HEK293T (cell line): ENCODE results near the gene MYH7.

Experiments
- CTCF ChIA-PET: fragments of 350-600 bp; formaldehyde crosslinking; extraction: SDS; loops from one replicate; lab custom pipeline; 2021; ENCODE audit warnings: antibody characterized with exemption, inconsistent platforms; lab: Yijun Ruan, JAX
- POLR2A ChIA-PET: fragments of 350-600 bp; formaldehyde crosslinking; extraction: SDS; loops from one replicate; lab custom pipeline; 2020; ENCODE audit warnings: antibody characterized with exemption, inconsistent platforms; lab: Yijun Ruan, JAX
- DNase-seq: peaks from one replicate; pipeline ENCODE4 v3.0.0; 2012; ENCODE audit warnings: mixed read lengths; ENCODE audit errors: extremely low spot score
- ARNT ChIP-seq: fragments of 450-650 bp; IDR thresholded peaks from 2 replicates; pipeline ENCODE4 v1.6.1; 2017; ENCODE audit warnings: mild to moderate bottlenecking
- BHLHE40 ChIP-seq: fragments of 450-650 bp; IDR thresholded peaks from 2 replicates; pipeline ENCODE4 v1.6.1; 2016; ENCODE audit warnings: mild to moderate bottlenecking, moderate library complexity, borderline replicate concordance
- CTBP1 ChIP-seq: fragments of 450-650 bp; IDR thresholded peaks from 2 replicates; pipeline ENCODE4 v1.6.1; 2016; ENCODE audit warnings: borderline replicate concordance
- ELF4 ChIP-seq: fragments of 450-650 bp; IDR thresholded peaks from 2 replicates; pipeline ENCODE4 v1.6.1; 2017; ENCODE audit warnings: antibody characterized with exemption
- FOXA1 ChIP-seq: fragments of 450-650 bp; IDR thresholded peaks from 2 replicates; pipeline ENCODE4 v1.6.1; 2016; ENCODE audit warnings: mild to moderate bottlenecking
- FOXK2 ChIP-seq: fragments of 450-650 bp; IDR thresholded peaks from 2 replicates; pipeline ENCODE4 v1.6.1; 2016; ENCODE audit warnings: mild to moderate bottlenecking
- FOXM1 ChIP-seq: fragments of 450-650 bp; IDR thresholded peaks from 2 replicates; pipeline ENCODE4 v1.6.1; 2017; ENCODE audit warnings: mild to moderate bottlenecking, borderline replicate concordance
- HDGF ChIP-seq: fragments of 450-650 bp; IDR thresholded peaks from 2 replicates; pipeline ENCODE4 v1.6.1; 2017; ENCODE audit warnings: antibody characterized with exemption, borderline replicate concordance
- L3MBTL2 ChIP-seq: fragments of 450-650 bp; conservative IDR thresholded peaks from 2 replicates; pipeline ENCODE4 v1.6.1; 2016; ENCODE audit warnings: mild to moderate bottlenecking
- LEF1 ChIP-seq: fragments of 450-650 bp; IDR thresholded peaks from 2 replicates; pipeline ENCODE4 v1.6.1; 2017; ENCODE audit warnings: mild to moderate bottlenecking, borderline replicate concordance
- NFRKB ChIP-seq: fragments of 450-650 bp; IDR thresholded peaks from 2 replicates; pipeline ENCODE4 v1.6.1; 2016; ENCODE audit warnings: mild to moderate bottlenecking, moderate library complexity
- PKNOX1 ChIP-seq: fragments of 450-650 bp; IDR thresholded peaks from 2 replicates; pipeline ENCODE4 v1.6.1; 2016
- SP1 ChIP-seq: fragments of 450-650 bp; IDR thresholded peaks from 2 replicates; pipeline ENCODE4 v1.6.1; 2017
- SUZ12 ChIP-seq: fragments of 450-650 bp; IDR thresholded peaks from 2 replicates; pipeline ENCODE4 v1.6.1; 2016; ENCODE audit warnings: mild to moderate bottlenecking
- TARDBP ChIP-seq: fragments of 450-650 bp; IDR thresholded peaks from 2 replicates; pipeline ENCODE4 v1.6.1; 2016
- ZNF384 ChIP-seq: fragments of 450-650 bp; IDR thresholded peaks from 2 replicates; pipeline ENCODE4 v1.6.1; 2016

MYH7 gene

DNA sequence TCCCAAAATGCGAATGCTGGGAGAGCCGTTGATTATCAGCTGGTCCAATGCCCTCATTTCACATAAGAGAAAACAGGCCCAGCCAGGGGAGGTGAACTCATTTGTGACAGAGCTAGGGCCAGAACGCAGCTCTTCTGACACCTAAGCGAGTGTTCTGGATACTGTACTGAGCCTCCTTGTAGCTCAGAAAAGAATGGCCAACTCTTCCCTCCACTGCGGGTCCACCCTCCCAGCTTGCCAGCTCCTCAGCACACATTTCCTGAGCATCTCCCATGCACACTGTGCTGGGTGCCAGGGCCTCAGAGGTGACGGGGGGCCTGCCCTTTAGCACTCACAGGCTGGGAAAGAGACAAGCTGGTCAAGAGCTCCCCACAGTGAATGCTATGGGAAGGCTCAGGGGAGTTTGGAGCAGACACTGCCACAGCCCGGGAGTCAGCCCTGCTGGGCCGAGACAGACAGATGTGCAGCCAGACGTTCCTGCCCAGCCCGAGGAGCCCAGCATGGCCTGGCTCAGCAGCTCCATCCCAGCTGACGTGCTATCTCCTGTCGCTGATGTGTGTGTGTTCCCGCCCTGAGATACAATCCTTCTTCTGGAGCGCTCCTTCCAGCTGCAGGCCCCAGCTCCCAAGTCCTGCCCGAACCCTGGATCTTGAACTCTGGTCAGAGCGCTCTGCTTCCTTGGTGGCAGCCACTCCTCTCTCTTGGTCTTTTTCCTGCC, 55.1 kb downstream of the MYH7 start:
- ChIA-PET POLR2A (interaction anchor here (0.5 to 1.6 kb wide), 8 partner anchors 54 to 285 kb away, joined by 3 to 10 read pairs (median 4); partner anchors contain the start of genes ACIN1, C14orf119, HOMEZ and PABPN1), CTCF (interaction anchor here (0.5 to 2.1 kb wide), 20 partner anchors 8 to 937 kb away, joined by 3 to 24 read pairs (median 5); partner anchors contain the start of genes PABPN1 and SLC22A17)
- no peak for TF ChIP-seq PKNOX1
- TF ChIP-seq CTBP1 = no peak
- TF ChIP-seq FOXM1 = no peak
- no peak for TF ChIP-seq ZNF384
- no peak for TF ChIP-seq BHLHE40
- no peak for TF ChIP-seq TARDBP
- TF ChIP-seq FOXK2 = no peak
- TF ChIP-seq LEF1 = no peak
- no peak for TF ChIP-seq L3MBTL2
- no peak for TF ChIP-seq ARNT
- TF ChIP-seq SP1 = no peak
- no peak for TF ChIP-seq HDGF
- no peak for TF ChIP-seq FOXA1
- TF ChIP-seq ELF4 = no peak
- TF ChIP-seq SUZ12 = no peak
- TF ChIP-seq NFRKB = no peak
- no peak for DNase-seq

DNA sequence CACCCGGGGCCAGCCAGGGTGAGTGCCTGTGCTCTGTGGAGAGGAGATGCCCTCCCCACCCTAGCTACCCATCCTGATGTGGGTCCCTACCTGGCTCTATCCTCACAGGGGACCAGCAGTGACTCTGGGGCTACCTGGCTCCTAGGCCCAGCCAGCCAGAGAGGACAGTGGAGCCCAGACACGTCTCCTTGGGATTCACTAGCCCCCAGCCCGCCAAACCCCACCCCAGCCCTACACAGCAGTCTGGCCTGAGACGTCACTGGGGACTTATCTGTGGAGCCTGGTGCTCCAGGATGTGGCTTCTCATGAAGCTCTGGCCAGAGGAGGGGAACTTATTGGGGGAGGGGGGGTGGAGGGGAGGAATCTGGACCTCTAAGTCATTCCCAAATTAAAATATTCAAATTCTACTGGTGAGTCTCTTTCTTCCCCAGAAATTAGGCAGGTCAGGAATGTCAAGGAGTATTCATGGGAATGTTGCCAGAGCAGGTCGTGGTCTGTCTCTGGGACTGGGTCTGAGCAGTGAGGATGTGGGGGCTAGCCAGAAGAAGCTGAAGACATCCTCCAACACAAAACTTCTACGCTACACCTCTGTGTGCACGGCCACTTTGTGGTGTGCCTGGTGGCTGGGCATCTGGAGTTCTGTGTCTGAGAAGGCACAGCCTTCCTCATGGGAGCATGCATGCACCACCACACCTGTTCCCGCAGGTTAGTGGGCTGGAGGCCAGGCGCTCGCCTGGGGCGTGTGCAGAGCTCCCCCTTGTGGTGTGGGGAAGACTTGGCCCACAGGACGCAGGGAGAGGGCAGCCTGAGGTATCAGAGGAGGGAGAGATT, 55.9 kb downstream of the MYH7 start:
- POLR2A ChIA-PET = interaction anchor here (0.5 to 1.6 kb wide), 8 partner anchors 53 to 285 kb away, joined by 3 to 10 read pairs (median 4); partner anchors contain the start of genes ACIN1, C14orf119, HOMEZ and PABPN1
- DNase-seq = peak; percentile 80
- TF ChIP-seq FOXA1 = no peak
- TF ChIP-seq FOXK2 = no peak
- no peak for TF ChIP-seq ZNF384
- no peak for TF ChIP-seq BHLHE40
- TF ChIP-seq CTBP1 = no peak
- no peak for TF ChIP-seq SUZ12
- no peak for TF ChIP-seq LEF1
- no peak for TF ChIP-seq TARDBP
- TF ChIP-seq HDGF = no peak
- TF ChIP-seq L3MBTL2 = no peak
- CTCF ChIA-PET = interaction anchor here (0.6 to 2.1 kb wide), 18 partner anchors 8 to 936 kb away, joined by 3 to 24 read pairs (median 6); partner anchors contain the start of genes PABPN1 and SLC22A17

- ChIA-PET CTCF (interaction anchor here (2.0 to 2.1 kb wide), 2 partner anchors 10 to 26 kb away, joined by 8 to 18 read pairs; partner anchors contain the start of gene SLC22A17), POLR2A (interaction anchor here (0.5 kb wide), 1 partner anchor 100 kb away, joined by 3 read pairs; no protein-coding TSS in a partner anchor)
- TF ChIP-seq PKNOX1 (no peak), LEF1 (no peak), NFRKB (no peak), SP1 (no peak), FOXA1 (no peak), FOXM1 (no peak), SUZ12 (no peak), L3MBTL2 (no peak), ZNF384 (no peak), FOXK2 (no peak), HDGF (no peak), BHLHE40 (no peak), ELF4 (no peak), ARNT (no peak), CTBP1 (no peak), TARDBP (no peak)
Measured at GRCh38 chr14:23378612-23379220, 56.7 kb downstream of the MYH7 start.

DNA sequence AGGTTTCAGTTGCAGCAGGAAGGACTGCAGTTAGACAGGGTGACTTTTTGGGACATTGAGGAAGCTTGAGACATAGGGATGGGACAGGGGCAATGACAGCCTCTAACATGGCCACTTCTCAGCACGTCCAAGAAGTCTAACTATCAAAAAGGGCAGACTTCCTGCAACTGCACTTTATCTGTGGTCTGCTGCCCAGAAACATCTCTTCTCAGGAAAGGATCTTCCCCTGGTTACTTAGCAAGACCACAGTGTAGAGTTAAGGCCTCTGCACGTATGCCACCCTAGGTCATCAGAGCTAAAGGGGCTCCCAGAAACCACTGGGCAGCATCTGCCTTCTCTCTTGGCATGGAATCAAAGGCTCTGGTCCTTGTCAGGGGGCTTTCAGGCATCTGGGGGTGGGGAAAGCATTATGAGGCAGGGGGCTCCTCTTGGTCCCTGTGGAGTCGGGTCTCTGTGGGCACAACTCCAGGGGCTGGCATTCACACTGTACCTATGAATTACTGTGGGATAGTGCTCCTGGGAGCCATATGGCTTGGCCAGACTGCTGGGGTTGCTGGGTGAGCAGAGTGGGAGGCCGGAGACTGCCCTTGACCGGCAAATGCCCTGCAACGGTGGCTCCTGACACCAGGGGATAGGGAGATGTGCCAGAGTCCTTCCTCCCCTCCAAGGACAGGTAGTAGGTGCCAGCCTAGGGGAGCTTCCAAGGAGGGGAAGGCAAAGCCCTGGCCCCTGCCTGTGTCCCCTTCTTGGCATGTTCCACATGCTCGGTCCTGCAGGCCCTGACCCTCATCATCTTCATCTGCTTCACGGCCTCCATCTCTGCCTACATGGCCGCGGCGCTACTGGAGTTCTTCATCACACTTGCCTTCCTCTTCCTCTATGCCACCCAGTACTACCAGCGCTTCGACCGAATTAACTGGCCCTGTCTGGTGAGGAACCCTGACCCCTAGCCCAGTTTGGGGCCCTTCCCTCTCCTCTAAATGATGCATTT, 57.6 kb downstream of the MYH7 start:
- ChIA-PET CTCF (no interaction called here), POLR2A (interaction anchor here (0.5 to 2.4 kb wide), 2 partner anchors 56 to 99 kb away, joined by 3 to 8 read pairs; partner anchors contain the start of gene PABPN1)
- TF ChIP-seq FOXA1 = no peak
- TF ChIP-seq NFRKB = no peak
- no peak for TF ChIP-seq LEF1
- no peak for TF ChIP-seq SUZ12
- no peak for DNase-seq

More at GRCh38 chr14:23378612-23379220, 56.7 kb downstream of the MYH7 start:
- no peak for DNase-seq

GRCh38 chr14:23377198-23377550, 58.3 kb downstream of the MYH7 start:
- CTCF ChIA-PET = no interaction called here
- no peak for DNase-seq
- POLR2A ChIA-PET = interaction anchor here (2.4 kb wide), 1 partner anchor 56 kb away, joined by 8 read pairs; the partner anchor contains the start of gene PABPN1
- TF ChIP-seq ZNF384 = no peak
- no peak for TF ChIP-seq HDGF
- no peak for TF ChIP-seq SUZ12
- TF ChIP-seq SP1 = no peak
- TF ChIP-seq CTBP1 = no peak
- TF ChIP-seq BHLHE40 = no peak
- TF ChIP-seq ARNT = no peak
